Adrenal gland (tissue), 5 donors: ENCODE data around the gene ANKK1.

Experiments used
- POLR2A ChIP-seq, 2 donors: fragments of 450-650 bp; IDR thresholded peaks; one replicate each; pipeline ENCODE4 v1.6.1; 2017; ENCODE audit warnings: antibody characterized with exemption in 2 of 2, mild to moderate bottlenecking in 2 of 2, moderate library complexity in 1 of 2
- TF ChIP-seq, protein P1 (sequence below), 6 experiments: fragments of 450-650 bp in 4 of 6; fragments of 200-600 bp in 2 of 6; sonication (generic) in 1 of 6; IDR thresholded peaks; 1 replicate in 5 of 6; 2 replicates in 1 of 6; pipeline versions ENCODE4 v1.5.1 to v1.8.0; 2016 to 2021; ENCODE audit warnings: antibody characterized with exemption in 6 of 6, mild to moderate bottlenecking in 2 of 6, moderate library complexity in 1 of 6
- donor health status: DM: no; HTN: no; CAD: no.

DNA sequence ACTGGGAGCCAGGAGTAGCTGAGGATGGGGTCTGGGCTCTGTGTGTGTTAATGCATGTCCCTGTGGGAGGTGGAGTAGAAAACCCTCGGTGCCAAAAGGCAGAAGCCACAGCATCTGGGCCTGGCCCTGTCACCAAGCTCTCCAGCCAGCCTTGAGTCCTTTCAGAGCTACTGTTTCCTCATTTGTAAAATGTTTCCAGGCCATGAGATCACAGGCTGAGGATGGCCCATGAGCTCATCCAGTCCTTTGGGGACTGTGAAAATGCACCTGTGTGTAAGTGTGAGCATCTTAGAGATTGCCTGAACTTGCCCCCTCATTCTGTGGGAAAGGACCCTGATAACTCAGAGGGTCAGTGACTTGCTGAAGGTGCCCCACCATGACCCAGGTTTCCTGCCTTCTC is 9.1 kb downstream of the ANKK1 start:
- TF ChIP-seq, protein P1, sequence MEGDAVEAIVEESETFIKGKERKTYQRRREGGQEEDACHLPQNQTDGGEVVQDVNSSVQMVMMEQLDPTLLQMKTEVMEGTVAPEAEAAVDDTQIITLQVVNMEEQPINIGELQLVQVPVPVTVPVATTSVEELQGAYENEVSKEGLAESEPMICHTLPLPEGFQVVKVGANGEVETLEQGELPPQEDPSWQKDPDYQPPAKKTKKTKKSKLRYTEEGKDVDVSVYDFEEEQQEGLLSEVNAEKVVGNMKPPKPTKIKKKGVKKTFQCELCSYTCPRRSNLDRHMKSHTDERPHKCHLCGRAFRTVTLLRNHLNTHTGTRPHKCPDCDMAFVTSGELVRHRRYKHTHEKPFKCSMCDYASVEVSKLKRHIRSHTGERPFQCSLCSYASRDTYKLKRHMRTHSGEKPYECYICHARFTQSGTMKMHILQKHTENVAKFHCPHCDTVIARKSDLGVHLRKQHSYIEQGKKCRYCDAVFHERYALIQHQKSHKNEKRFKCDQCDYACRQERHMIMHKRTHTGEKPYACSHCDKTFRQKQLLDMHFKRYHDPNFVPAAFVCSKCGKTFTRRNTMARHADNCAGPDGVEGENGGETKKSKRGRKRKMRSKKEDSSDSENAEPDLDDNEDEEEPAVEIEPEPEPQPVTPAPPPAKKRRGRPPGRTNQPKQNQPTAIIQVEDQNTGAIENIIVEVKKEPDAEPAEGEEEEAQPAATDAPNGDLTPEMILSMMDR (IDR thresholded peaks at IDR 0.05), result no peak
- no peak for TF ChIP-seq POLR2A (IDR thresholded peaks at IDR 0.05)
